WERI-Rb-1 (cell line): ENCODE results near the gene BPIFB3.
A peak's percentile ranks its signal among the peaks of the same experiment; 100 is the strongest.

Experiments used
- DNase-seq: peaks from one replicate; pipeline ENCODE4 v3.0.0-alpha.2; 2020
- H3K27ac ChIP-seq: fragments of 250-450 bp; sonication (Bioruptor Pico); 2 replicates; pipeline ENCODE4 v1.5.1; 2020; ENCODE audit warnings: mild to moderate bottlenecking, moderate library complexity
- H3K27me3 ChIP-seq: fragments of 250-450 bp; sonication (Bioruptor Pico); 2 replicates; pipeline ENCODE4 v1.5.1; 2021; ENCODE audit warnings: mild to moderate bottlenecking, low read depth, moderate library complexity; ENCODE audit not compliant: insufficient read depth, severe bottlenecking
- H3K36me3 ChIP-seq: fragments of 250-450 bp; sonication (Bioruptor Pico); 2 replicates; pipeline ENCODE4 v1.5.1; 2020; ENCODE audit warnings: mild to moderate bottlenecking, moderate library complexity
- H3K4me3 ChIP-seq: 2 replicates; pipeline ENCODE4 v1.5.1; 2011; ENCODE audit warnings: low read depth, mild to moderate bottlenecking, control low read depth, low read length
- H3K9me3 ChIP-seq: fragments of 250-450 bp; sonication (Bioruptor Pico); 2 replicates; pipeline ENCODE4 v1.5.1; 2021; ENCODE audit warnings: mild to moderate bottlenecking, moderate library complexity; ENCODE audit not compliant: severe bottlenecking
- TF ChIP-seq, protein P1 (sequence below): IDR thresholded peaks from 2 replicates; pipeline ENCODE4 v1.5.1; 2011; ENCODE audit warnings: low read depth, mild to moderate bottlenecking, control low read depth, inconsistent platforms, low read length

BPIFB3 gene

GRCh38 chr20:33074675-33075074, 21.0 kb downstream of the BPIFB3 start:
- H3K4me3 ChIP-seq, result no peak overlapping the region
- no peaks in the 10 kb centered on the region for H3K36me3 ChIP-seq
- H3K9me3 ChIP-seq, result no peaks in the 10 kb centered on the region
- no peak overlapping the region for H3K27ac ChIP-seq
- TF ChIP-seq, protein P1, sequence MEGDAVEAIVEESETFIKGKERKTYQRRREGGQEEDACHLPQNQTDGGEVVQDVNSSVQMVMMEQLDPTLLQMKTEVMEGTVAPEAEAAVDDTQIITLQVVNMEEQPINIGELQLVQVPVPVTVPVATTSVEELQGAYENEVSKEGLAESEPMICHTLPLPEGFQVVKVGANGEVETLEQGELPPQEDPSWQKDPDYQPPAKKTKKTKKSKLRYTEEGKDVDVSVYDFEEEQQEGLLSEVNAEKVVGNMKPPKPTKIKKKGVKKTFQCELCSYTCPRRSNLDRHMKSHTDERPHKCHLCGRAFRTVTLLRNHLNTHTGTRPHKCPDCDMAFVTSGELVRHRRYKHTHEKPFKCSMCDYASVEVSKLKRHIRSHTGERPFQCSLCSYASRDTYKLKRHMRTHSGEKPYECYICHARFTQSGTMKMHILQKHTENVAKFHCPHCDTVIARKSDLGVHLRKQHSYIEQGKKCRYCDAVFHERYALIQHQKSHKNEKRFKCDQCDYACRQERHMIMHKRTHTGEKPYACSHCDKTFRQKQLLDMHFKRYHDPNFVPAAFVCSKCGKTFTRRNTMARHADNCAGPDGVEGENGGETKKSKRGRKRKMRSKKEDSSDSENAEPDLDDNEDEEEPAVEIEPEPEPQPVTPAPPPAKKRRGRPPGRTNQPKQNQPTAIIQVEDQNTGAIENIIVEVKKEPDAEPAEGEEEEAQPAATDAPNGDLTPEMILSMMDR, result no peak
- H3K27me3 ChIP-seq, result no peaks in the 10 kb centered on the region
- DNase-seq, result no peak

- H3K27me3 ChIP-seq, result no peaks in the 10 kb centered on the region
- H3K36me3 ChIP-seq, result no peaks in the 10 kb centered on the region
- TF ChIP-seq, protein P1, result no peak
- peak; percentile 49 for DNase-seq
- H3K27ac ChIP-seq, result no peak overlapping the region; the same call in 1 of the 2 replicates
- H3K9me3 ChIP-seq, result no peaks in the 10 kb centered on the region
- no peak overlapping the region for H3K4me3 ChIP-seq
Measured at GRCh38 chr20:33075281-33075680, 21.6 kb downstream of the BPIFB3 start.

GRCh38 chr20:33076662-33077372, 23.1 kb downstream of the BPIFB3 start:
- TF ChIP-seq, protein P1, result peak; percentile 66
- Histone ChIP-seq H3K36me3 (no peaks in the 10 kb centered on the region), H3K9me3 (no peaks in the 10 kb centered on the region)

GRCh38 chr20:33079259-33079658, 25.6 kb downstream of the BPIFB3 start, which contains the start of gene BPIFB4:
Gene BPIFB4 (plus strand): TSS chr20:33079643. CDS start chr20:33081527, 1,884 bp downstream.
- no peak within 1 kb of the TSS for H3K4me3 ChIP-seq
- no peak for DNase-seq
- H3K9me3 ChIP-seq, result no peaks in the 10 kb centered on the region
- TF ChIP-seq, protein P1, result no peak
- no peaks in the 10 kb centered on the region for H3K27me3 ChIP-seq
- H3K27ac ChIP-seq, result no peak within 1 kb of the TSS
- H3K36me3 ChIP-seq, result no peaks in the 10 kb centered on the region

More at GRCh38 chr20:33076662-33077372, 23.1 kb downstream of the BPIFB3 start:
- H3K4me3 ChIP-seq, result no peak overlapping the region
- H3K27ac ChIP-seq, result peak overlapping the region; percentile 12; the same call in 1 of the 2 replicates
- DNase-seq, result peak; percentile 60
- H3K27me3 ChIP-seq, result no peaks in the 10 kb centered on the region

- H3K36me3 ChIP-seq, result no peaks in the 10 kb centered on the region
- no peak overlapping the region for H3K27ac ChIP-seq
- H3K4me3 ChIP-seq, result no peak overlapping the region
- DNase-seq, result no peak
- TF ChIP-seq, protein P1, result no peak
- no peaks in the 10 kb centered on the region for H3K9me3 ChIP-seq
- H3K27me3 ChIP-seq, result no peaks in the 10 kb centered on the region
Measured at GRCh38 chr20:33081411-33082154, 27.9 kb downstream of the BPIFB3 start.
